Panc1 (cell line): ENCODE data around the gene DUSP9. TPM values are rescaled to one million over a fixed set of nuclear protein-coding genes. Genes with fewer than 3 reads are reported as not detected.

ENCODE experiments used
- ATAC-seq: fragments of 200-7000 bp; cut with Tn5 transposase; 2 replicates; pipeline ENCODE4 v1.9.1; 2020; ENCODE audit warnings: mild to moderate bottlenecking, moderate library complexity
- BruUV-seq: library from RNA; stranded (reverse); fragments of 400-500 nt; replicated peaks from 2 replicates; lab custom pipeline; 2021; lab: Mats Ljungman, UMichigan
- CTCF ChIA-PET: fragments of 300-600 bp; sonication (Branson Sonifier 250); formaldehyde crosslinking; loops from one replicate; lab custom pipeline; 2022; ENCODE audit warnings: antibody characterized with exemption; lab: Charles Lee
- POLR2A ChIA-PET: fragments of 300-600 bp; sonication (Branson Sonifier 250); formaldehyde crosslinking; loops from one replicate; lab custom pipeline; 2022; ENCODE audit warnings: antibody characterized with exemption; lab: Charles Lee
- DNase-seq: peaks from one replicate; pipeline ENCODE4 v3.0.0-alpha.2; 2010; ENCODE audit warnings: low read depth, low spot score
- H3K27ac ChIP-seq: 2 replicates; pipeline ENCODE4 v1.5.1; 2011; ENCODE audit warnings: mild to moderate bottlenecking, low read length, inconsistent platforms
- H3K27me3 ChIP-seq: fragments of 200-500 bp; sonication (Bioruptor generic); 2 replicates; pipeline ENCODE4 v1.6.0; 2014; ENCODE audit warnings: low read length, inconsistent platforms; ENCODE audit not compliant: control insufficient read depth, insufficient read depth
- H3K36me3 ChIP-seq: fragments of 200-500 bp; sonication (Bioruptor generic); 2 replicates; pipeline ENCODE4 v1.5.1; 2014; ENCODE audit warnings: inconsistent platforms, mild to moderate bottlenecking, low read length, moderate library complexity; ENCODE audit not compliant: control insufficient read depth, insufficient read depth
- H3K4me1 ChIP-seq: 2 replicates; pipeline ENCODE4 v1.5.1; 2011; ENCODE audit warnings: inconsistent platforms, mild to moderate bottlenecking, low read length, moderate library complexity; ENCODE audit not compliant: control insufficient read depth, insufficient read depth
- H3K4me3 ChIP-seq, 2 experiments: 2 replicates each; pipeline ENCODE4 v1.5.1; 2011 to 2012; ENCODE audit warnings: low read depth in 2 of 2, low read length in 2 of 2, mild to moderate bottlenecking in 2 of 2, inconsistent platforms in 1 of 2, moderate library complexity in 1 of 2
- H3K9me3 ChIP-seq: fragments of 200-500 bp; sonication (Bioruptor generic); 2 replicates; pipeline ENCODE4 v1.5.1; 2014; ENCODE audit warnings: low read depth, mild to moderate bottlenecking, inconsistent platforms, low read length, moderate library complexity; ENCODE audit not compliant: control insufficient read depth, insufficient read depth
- POLR2AphosphoS5 ChIP-seq: IDR thresholded peaks from 2 replicates; pipeline ENCODE4 v1.6.1; 2012; ENCODE audit warnings: mild to moderate bottlenecking, low read depth, low read length, moderate library complexity
- SIN3A ChIP-seq: IDR thresholded peaks from 2 replicates; pipeline ENCODE4 v1.6.1; 2012; ENCODE audit warnings: low read depth, mild to moderate bottlenecking, low read length, moderate library complexity, borderline replicate concordance; ENCODE audit not compliant: insufficient read depth
- TCF7L2 ChIP-seq: IDR thresholded peaks from 2 replicates; pipeline ENCODE4 v1.6.1; 2011; ENCODE audit warnings: mild to moderate bottlenecking, low read depth, low read length, inconsistent platforms
- in situ Hi-C: cut with HindIII; loops from 2 replicates; pipeline ENCODE4 v1.10.0; 2016; ENCODE audit warnings: low sequenced_read_pairs, low pct_unique_long_range_greater_than_20kb
- intact Hi-C: fragments of 100-400 bp; cut with micrococcal nuclease; formaldehyde crosslinking; loops from one replicate; pipeline ENCODE4 v1.10.0; 2022; ENCODE audit not compliant: unreplicated experiment
- total RNA-seq: library from RNA; stranded (reverse); gene quantifications from one replicate; pipeline ENCODE4 v1.2.1, GENCODE V29; 2021; ENCODE audit not compliant: unreplicated experiment
- TF ChIP-seq, protein P1 (sequence below), 2 experiments: IDR thresholded peaks; 2 replicates each; pipeline ENCODE4 v1.6.1; 2011 to 2012; ENCODE audit warnings: low read depth in 2 of 2, control low read depth in 1 of 2, low read length in 1 of 2, mild to moderate bottlenecking in 1 of 2, moderate library complexity in 1 of 2; ENCODE audit not compliant: insufficient read depth in 1 of 2
- TF ChIP-seq, protein P2 (sequence below): fragments of 450-650 bp; IDR thresholded peaks from 2 replicates; pipeline ENCODE4 v1.5.1; 2017; ENCODE audit warnings: mild to moderate bottlenecking

Gene DUSP9
- total RNA-seq, 1 experiment from 2014 or later: 7.1 TPM

GRCh38 chrX:153673428-153674218 lies 26.6 kb downstream of the DUSP9 start, which contains the start of gene PNCK:
Gene PNCK (minus strand): TSS chrX:153673813. CDS start chrX:153673076, 737 bp downstream.
- intact Hi-C loops: no loop called here
- TF ChIP-seq, protein P1, sequence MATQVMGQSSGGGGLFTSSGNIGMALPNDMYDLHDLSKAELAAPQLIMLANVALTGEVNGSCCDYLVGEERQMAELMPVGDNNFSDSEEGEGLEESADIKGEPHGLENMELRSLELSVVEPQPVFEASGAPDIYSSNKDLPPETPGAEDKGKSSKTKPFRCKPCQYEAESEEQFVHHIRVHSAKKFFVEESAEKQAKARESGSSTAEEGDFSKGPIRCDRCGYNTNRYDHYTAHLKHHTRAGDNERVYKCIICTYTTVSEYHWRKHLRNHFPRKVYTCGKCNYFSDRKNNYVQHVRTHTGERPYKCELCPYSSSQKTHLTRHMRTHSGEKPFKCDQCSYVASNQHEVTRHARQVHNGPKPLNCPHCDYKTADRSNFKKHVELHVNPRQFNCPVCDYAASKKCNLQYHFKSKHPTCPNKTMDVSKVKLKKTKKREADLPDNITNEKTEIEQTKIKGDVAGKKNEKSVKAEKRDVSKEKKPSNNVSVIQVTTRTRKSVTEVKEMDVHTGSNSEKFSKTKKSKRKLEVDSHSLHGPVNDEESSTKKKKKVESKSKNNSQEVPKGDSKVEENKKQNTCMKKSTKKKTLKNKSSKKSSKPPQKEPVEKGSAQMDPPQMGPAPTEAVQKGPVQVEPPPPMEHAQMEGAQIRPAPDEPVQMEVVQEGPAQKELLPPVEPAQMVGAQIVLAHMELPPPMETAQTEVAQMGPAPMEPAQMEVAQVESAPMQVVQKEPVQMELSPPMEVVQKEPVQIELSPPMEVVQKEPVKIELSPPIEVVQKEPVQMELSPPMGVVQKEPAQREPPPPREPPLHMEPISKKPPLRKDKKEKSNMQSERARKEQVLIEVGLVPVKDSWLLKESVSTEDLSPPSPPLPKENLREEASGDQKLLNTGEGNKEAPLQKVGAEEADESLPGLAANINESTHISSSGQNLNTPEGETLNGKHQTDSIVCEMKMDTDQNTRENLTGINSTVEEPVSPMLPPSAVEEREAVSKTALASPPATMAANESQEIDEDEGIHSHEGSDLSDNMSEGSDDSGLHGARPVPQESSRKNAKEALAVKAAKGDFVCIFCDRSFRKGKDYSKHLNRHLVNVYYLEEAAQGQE (IDR thresholded peaks at IDR 0.05; ENCODE audit: insufficient read depth in 1 of 2, low read depth in 2 of 2, low read length in 1 of 2): no peak
- TF ChIP-seq SIN3A: no peak
- no peak for TF ChIP-seq TCF7L2
- no peak for TF ChIP-seq POLR2AphosphoS5
- TF ChIP-seq, protein P2, sequence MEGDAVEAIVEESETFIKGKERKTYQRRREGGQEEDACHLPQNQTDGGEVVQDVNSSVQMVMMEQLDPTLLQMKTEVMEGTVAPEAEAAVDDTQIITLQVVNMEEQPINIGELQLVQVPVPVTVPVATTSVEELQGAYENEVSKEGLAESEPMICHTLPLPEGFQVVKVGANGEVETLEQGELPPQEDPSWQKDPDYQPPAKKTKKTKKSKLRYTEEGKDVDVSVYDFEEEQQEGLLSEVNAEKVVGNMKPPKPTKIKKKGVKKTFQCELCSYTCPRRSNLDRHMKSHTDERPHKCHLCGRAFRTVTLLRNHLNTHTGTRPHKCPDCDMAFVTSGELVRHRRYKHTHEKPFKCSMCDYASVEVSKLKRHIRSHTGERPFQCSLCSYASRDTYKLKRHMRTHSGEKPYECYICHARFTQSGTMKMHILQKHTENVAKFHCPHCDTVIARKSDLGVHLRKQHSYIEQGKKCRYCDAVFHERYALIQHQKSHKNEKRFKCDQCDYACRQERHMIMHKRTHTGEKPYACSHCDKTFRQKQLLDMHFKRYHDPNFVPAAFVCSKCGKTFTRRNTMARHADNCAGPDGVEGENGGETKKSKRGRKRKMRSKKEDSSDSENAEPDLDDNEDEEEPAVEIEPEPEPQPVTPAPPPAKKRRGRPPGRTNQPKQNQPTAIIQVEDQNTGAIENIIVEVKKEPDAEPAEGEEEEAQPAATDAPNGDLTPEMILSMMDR: no peak
- ChIA-PET POLR2A (no interaction called here), CTCF (no interaction called here)
- DNase-seq: no peak
- Histone ChIP-seq H3K27me3 (no peaks in the 10 kb centered on the region), H3K4me1 (no peaks in the 10 kb centered on the region), H3K27ac (no peak within 1 kb of the TSS), H3K9me3 (no peaks in the 10 kb centered on the region), H3K4me3 (no peak within 1 kb of the TSS), H3K36me3 (no peaks in the 10 kb centered on the region)
- no TSS peak for BruUV-seq
- in situ Hi-C loops: no loop called here
- ATAC-seq: no peak; the same call in 1 of the 2 replicates

GRCh38 chrX:153674219-153674851 lies 27.3 kb downstream of the DUSP9 start:
- Histone ChIP-seq H3K27ac (no peak overlapping the region), H3K4me1 (no peaks in the 10 kb centered on the region), H3K9me3 (no peaks in the 10 kb centered on the region), H3K27me3 (no peaks in the 10 kb centered on the region), H3K4me3 (no peak overlapping the region), H3K36me3 (no peaks in the 10 kb centered on the region)
- DNase-seq: no peak
- no TSS peak for BruUV-seq
- intact Hi-C loops (no loop called here), in situ Hi-C loops (no loop called here)
- TF ChIP-seq, protein P1 (IDR thresholded peaks at IDR 0.05; ENCODE audit: insufficient read depth in 1 of 2, low read depth in 2 of 2, low read length in 1 of 2): no peak
- TF ChIP-seq, protein P2: no peak
- TF ChIP-seq TCF7L2: no peak
- ChIA-PET POLR2A (no interaction called here), CTCF (no interaction called here)
- ATAC-seq: no peak
